GM18502 (cell line): Measurements from ENCODE around the gene HK2.
"Not testable (repeated sequence)": the region's sequence is repeated elsewhere in the genome, so short reads cannot be mapped to it uniquely, and the experiment has no call there.

Experiments used
- ATAC-seq: cut with Tn5 transposase; IDR thresholded peaks from one replicate; pipeline ENCODE4 v1.9.1; 2021; ENCODE audit warnings: mild to moderate bottlenecking; ENCODE audit not compliant: unreplicated experiment, poor library complexity

HK2 gene

GRCh38 chr2:74833418-74834233 lies at the start of gene HK2:
HK2 (plus strand) TSS chr2:74834127; CDS start chr2:74834581, 454 bp downstream.
- peak; percentile 84 for ATAC-seq

DNA sequence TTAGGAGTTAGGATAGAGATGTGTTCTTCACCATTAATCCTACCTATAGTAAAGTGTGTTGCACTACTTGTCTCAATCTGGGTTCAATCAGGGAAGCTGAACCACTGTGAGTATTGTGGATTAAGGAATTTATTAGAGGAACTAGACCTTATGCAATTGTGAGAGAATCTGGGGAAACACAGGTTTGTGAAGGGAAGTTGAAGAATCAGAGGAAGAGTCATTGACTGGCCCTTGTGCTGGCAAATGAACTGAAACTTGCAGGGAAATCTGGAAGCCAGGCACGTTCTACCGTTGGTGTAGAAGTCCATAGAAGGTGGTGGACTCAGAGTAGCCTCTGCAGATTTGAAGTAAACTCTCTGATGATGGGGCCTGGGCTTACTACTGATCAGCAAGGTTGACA lies 44.7 kb upstream of the HK2 start:
- ATAC-seq, result no peak

GRCh38 chr2:74792282-74792681 lies 41.6 kb upstream of the HK2 start:
- no peak for ATAC-seq

DNA sequence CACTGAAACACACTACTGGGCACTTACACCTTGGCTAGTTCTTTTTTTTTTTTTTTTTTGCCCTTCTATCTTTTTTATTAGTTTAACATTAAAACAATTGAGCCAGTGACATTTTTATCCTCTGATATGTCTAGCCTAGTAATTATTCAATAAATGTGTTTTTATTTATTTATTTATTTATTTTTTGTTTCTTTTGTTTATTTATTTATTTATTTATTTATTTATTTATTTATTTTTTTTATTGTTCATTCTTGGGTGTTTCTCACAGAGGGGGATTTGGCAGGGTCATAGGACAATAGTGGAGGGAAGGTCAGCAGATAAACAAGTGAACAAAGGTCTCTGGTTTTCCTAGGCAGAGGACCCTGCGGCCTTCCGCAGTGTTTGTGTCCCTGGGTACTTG lies 39.0 kb upstream of the HK2 start:
- not testable (repeated sequence) for ATAC-seq

- no peak for ATAC-seq
Measured at GRCh38 chr2:74806355-74806839, 27.5 kb upstream of the HK2 start.

DNA sequence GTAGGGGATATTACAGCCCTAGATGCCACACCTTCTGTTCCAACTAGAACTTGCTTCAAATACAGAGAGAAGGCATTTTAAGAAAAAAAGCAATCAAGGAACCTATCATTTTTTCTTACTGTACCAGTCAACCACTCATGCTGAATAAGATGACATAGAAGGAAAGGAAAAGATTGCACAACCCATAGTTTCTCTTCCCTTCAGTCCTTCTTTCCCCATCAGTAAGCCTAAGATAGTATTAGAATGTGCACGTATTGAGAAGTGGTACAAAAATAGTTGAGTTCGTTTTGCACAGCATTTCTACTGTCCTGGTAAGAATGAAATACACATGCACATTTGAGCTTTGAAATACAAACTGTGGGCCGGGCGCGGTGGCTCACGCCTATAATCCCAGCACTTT lies 27.0 kb upstream of the HK2 start:
- ATAC-seq, result no peak

GRCh38 chr2:74812787-74813590 lies 20.9 kb upstream of the HK2 start:
- no peak for ATAC-seq

DNA sequence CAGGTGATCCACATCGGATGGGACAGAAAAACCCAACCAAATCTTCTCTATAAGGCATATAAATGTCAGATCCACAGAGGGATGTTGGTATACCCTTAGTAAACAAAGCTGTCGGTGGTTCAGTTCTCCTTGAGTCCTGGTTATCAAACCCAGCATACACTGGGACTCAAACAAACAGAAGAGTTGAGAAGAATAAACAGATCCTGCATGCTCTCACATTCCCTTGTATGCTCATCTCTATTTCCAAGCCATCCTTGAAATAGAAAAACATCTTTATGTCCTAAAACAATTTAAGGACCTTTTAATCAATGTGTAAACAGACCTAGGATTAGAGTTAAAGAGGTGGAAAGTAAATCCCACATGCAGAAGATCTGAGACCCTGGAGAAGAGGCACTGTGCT lies 19.8 kb upstream of the HK2 start:
- ATAC-seq, result no peak

GRCh38 chr2:74815941-74816340 lies 18.0 kb upstream of the HK2 start:
- ATAC-seq, result no peak

- no peak for ATAC-seq
Measured at GRCh38 chr2:74816540-74817303, 17.2 kb upstream of the HK2 start.

DNA sequence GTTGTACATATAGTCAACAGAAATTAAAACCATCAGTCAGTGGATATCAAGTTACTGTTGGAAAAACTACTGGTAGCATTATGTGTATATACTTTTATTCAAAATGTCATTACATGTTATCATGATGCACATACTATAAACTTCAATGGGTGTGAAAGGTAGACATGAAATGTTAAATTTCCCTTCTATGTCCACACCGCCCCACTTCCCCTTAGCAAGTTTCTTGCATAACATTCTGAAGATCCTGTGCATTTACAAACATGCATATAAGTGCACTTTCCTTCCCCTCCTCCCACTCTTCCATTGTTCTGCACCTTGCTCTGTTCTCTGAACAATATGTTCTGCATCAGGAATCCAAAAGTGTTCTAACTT lies 16.6 kb upstream of the HK2 start:
- ATAC-seq, result no peak

GRCh38 chr2:74819702-74820101 lies 14.2 kb upstream of the HK2 start:
- ATAC-seq, result no peak

GRCh38 chr2:74821177-74822126 lies 12.5 kb upstream of the HK2 start:
- ATAC-seq, result no peak

GRCh38 chr2:74822771-74823566 lies 11.0 kb upstream of the HK2 start:
- no peak for ATAC-seq

DNA sequence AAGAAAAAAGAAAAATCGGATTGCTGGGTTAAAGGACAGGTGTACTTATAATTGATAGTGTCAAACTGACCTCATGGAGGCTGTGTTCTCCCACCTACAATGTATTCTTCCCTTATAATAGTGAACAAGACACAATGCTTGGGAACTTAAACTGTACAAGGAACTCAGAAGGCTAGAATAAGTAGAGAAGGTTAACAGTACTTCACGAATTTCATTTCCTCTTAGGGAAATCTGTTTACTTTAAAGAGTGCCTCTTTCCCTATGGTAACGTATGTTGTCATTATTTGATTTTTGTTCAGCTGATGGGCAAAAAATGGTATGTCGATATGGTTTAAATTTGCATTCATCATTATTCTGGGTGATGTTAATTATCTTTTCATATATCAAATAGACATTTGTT lies 9.2 kb upstream of the HK2 start:
- ATAC-seq, result no peak

- no peak for ATAC-seq
Measured at GRCh38 chr2:74828543-74828942, 5.4 kb upstream of the HK2 start.

DNA sequence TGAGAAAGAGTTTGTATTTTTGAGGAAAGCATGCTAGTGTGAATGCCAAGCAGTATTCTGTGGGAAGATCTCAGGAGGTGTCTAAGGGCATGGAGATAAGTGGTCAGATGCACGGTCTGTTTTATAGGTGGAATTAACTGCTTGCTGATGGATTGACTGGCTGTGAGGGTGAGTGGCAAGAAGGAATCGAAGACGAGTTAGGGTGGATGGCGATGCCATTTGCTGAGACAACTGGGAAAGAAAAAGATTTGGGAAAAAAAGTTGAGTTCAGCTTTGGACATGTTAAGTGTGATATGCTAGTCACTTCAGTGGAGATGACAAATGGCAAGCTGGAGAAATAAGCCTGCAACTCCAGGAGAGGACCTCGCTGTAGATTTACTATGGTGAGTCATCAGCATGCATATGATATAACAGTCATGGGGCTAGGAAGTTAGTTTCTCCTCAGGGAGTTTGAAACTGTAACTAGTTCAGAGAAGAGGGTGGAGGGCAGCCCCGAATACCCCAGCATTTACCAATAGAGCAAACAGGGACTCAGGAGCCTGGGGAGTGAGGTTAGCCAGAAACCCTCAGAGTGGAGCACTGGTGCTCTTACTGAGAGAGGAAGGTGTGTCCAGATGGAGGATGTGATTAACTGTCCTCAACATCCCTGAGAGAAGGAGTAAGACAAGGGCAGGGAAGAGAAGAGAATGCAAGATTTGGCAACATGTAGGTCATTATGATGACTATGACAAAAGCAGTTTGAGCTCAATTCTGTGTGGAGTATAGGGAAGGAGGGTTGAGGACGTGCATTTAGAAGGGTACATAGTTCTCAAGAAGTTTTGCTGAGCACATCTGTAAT lies 2.0 kb upstream of the HK2 start:
- no peak for ATAC-seq

GRCh38 chr2:74834234-74834791 lies 386 bp downstream of the HK2 start:
- peak; percentile 6 for ATAC-seq
